Measurements from ENCODE around the gene INPP5A. TPM values are rescaled to one million over a fixed set of nuclear protein-coding genes. Genes with fewer than 3 reads are reported as not detected.
A peak's percentile ranks its signal among the peaks of the same experiment; 100 is the strongest.
"Not testable (repeated sequence)": the region's sequence is repeated elsewhere in the genome, so short reads cannot be mapped to it uniquely, and the experiment has no call there.

The INPP5A gene
- total RNA-seq, 6 donors from 2014 or later, result 28.6 to 81.7 (median 44.8) TPM

DNA sequence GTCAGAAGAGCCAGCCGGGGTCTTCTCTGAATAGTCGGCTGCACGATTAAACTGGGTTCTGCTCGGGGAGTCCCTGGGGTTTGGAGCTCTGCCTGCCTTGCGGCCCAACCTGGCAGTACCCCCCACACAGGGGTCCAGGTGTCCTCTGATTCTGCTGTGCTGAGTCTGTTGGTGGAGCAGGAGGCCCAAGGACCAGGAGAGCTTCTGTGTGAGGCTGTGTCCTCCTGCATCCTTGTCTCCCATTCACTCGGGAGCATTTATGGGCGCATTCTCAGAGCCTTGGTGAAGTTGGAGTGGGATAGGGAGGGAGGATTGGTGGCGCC lies 14.2 kb downstream of the INPP5A start:
- peak overlapping the region; percentile 60 to 83 (median 74) for H3K27ac ChIP-seq
- H3K9me3 ChIP-seq, result no peaks in the 10 kb centered on the region
- 82 to 85% methylated on average over 8 of the region's 8 CpGs for WGBS, 2 donors
- H3K4me1 ChIP-seq, result peaks cover 33 to 61% (median 46%) of the 10 kb centered on the region in 4 donors
- no peaks in the 10 kb centered on the region for H3K27me3 ChIP-seq
- ATAC-seq (ENCODE audit: low FRiP score in 2 of 2) (no peak), DNase-seq (no peak)
- no peak overlapping the region for H3K4me3 ChIP-seq
- no peaks in the 10 kb centered on the region for H3K36me3 ChIP-seq
- TF ChIP-seq EP300 (IDR thresholded peaks at IDR 0.05), result no peak
- no peak for TF ChIP-seq POLR2A (IDR thresholded peaks at IDR 0.05)
- TF ChIP-seq CTCF (IDR thresholded peaks at IDR 0.05), result no peak
- TF ChIP-seq POLR2AphosphoS5 (IDR thresholded peaks at IDR 0.05), result no peak

GRCh38 chr10:132552635-132553034 lies 15.0 kb downstream of the INPP5A start:
- peak overlapping the region in 1 of 4 donors; percentile 83 for H3K27ac ChIP-seq
- peaks cover 27 to 53% (median 39%) of the 10 kb centered on the region in 4 donors for H3K4me1 ChIP-seq
- not testable (repeated sequence) for ATAC-seq (ENCODE audit: low FRiP score in 2 of 2); H3K27me3 ChIP-seq; H3K36me3 ChIP-seq; H3K4me3 ChIP-seq; H3K9me3 ChIP-seq; DNase-seq
- 95 to 98% methylated on average over 6 of the region's 6 CpGs for WGBS, 2 donors

- not testable (repeated sequence) for ATAC-seq (ENCODE audit: low FRiP score in 2 of 2); H3K27me3 ChIP-seq; H3K4me3 ChIP-seq; H3K27ac ChIP-seq; H3K9me3 ChIP-seq; H3K36me3 ChIP-seq; DNase-seq
- peaks cover 27 to 48% (median 37%) of the 10 kb centered on the region in 4 donors for H3K4me1 ChIP-seq
- 86 to 92% methylated on average over 3 of the region's 3 CpGs for WGBS, 2 donors
These were observed 16.0 kb downstream of the INPP5A start for GRCh38 chr10:132553568-132553967.

GRCh38 chr10:132554053-132554990 lies 16.7 kb downstream of the INPP5A start:
- no peaks in the 10 kb centered on the region for H3K36me3 ChIP-seq
- H3K4me1 ChIP-seq, result peaks cover 27 to 56% (median 36%) of the 10 kb centered on the region in 4 donors
- no peak overlapping the region for H3K4me3 ChIP-seq
- H3K9me3 ChIP-seq, result no peaks in the 10 kb centered on the region
- no peak for ATAC-seq (ENCODE audit: low FRiP score in 2 of 2)
- WGBS, 2 donors, result 89 to 91% methylated on average over 18 to 19 of the region's 19 CpGs
- DNase-seq, result no peak
- H3K27me3 ChIP-seq, result no peaks in the 10 kb centered on the region
- H3K27ac ChIP-seq, result peak overlapping the region in 2 of 4 donors; percentile 46 to 75
- TF ChIP-seq EP300 (IDR thresholded peaks at IDR 0.05) (no peak), POLR2AphosphoS5 (IDR thresholded peaks at IDR 0.05) (no peak), POLR2A (IDR thresholded peaks at IDR 0.05) (no peak), CTCF (IDR thresholded peaks at IDR 0.05) (no peak)

- Histone ChIP-seq H3K36me3 (no peaks in the 10 kb centered on the region), H3K4me3 (no peak overlapping the region), H3K9me3 (no peaks in the 10 kb centered on the region), H3K27ac (peak overlapping the region in 3 of 4 donors; percentile 24 to 75 (median 46)), H3K27me3 (no peaks in the 10 kb centered on the region), H3K4me1 (peaks cover 30 to 63% (median 38%) of the 10 kb centered on the region in 4 donors)
- peak; percentile 38 to 73 for ATAC-seq (ENCODE audit: low FRiP score in 2 of 2)
- WGBS, 2 donors, result 52% methylated on average over 12 to 18 of the region's 18 CpGs
- TF ChIP-seq POLR2A (IDR thresholded peaks at IDR 0.05), result no peak
- TF ChIP-seq CTCF (IDR thresholded peaks at IDR 0.05), result no peak
- no peak for TF ChIP-seq POLR2AphosphoS5 (IDR thresholded peaks at IDR 0.05)
- TF ChIP-seq EP300 (IDR thresholded peaks at IDR 0.05), result no peak
- peak; percentile 78 to 87 for DNase-seq
These were observed 17.5 kb downstream of the INPP5A start for GRCh38 chr10:132554991-132555647.

Data from upper lobe of left lung (tissue), 6 donors.